ENCODE measurements around the gene SLC7A10. TPM values are rescaled to one million over a fixed set of nuclear protein-coding genes. Genes with fewer than 3 reads are reported as not detected.

Gene SLC7A10
- total RNA-seq, 1 donor from 2014 or later, result not detected

DNA sequence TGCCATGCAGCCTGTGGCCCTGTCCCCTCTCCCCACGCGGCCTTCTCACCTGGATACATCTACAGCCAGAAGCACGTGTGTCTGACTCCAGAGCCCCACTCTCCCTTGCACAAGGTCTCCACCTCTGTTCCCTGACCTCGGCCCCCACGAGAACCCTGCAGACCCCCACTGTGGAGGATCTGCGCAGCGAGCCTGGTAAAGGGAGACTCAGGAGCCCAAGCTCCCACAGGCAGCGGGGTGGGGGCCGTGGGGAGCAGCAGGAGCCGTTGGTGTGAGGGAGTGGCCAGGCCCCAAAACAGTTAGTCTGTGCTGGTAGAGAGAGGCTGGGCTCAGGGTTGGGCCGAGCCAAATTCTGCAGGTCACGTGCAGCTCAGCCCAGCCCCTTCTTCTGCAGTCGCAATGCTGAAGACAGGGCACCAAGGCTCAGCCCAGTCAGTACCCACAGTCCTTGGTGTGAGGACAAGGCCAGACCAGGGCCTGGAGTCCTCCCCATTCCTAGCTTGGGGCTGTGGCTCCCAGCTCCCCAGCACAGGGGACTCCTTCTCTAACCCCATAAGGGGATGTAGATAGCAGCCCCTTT lies 28.7 kb upstream of the SLC7A10 start:
- DNase-seq (ENCODE audit: extremely low spot score, unreplicated experiment), result no peak
- no peak overlapping the region for H3K27ac Mint-ChIP-seq (ENCODE audit: unreplicated experiment)
- no peak for TF ChIP-seq CTCF (IDR thresholded peaks at IDR 0.05)
- no peaks in the 10 kb centered on the region for H3K36me3 Mint-ChIP-seq (ENCODE audit: unreplicated experiment)
- H3K27me3 Mint-ChIP-seq (ENCODE audit: unreplicated experiment), result no peaks in the 10 kb centered on the region
- no peak overlapping the region for H3K4me3 Mint-ChIP-seq (ENCODE audit: unreplicated experiment)
- no peaks in the 10 kb centered on the region for H3K9me3 Mint-ChIP-seq (ENCODE audit: unreplicated experiment)
- H3K4me1 Mint-ChIP-seq (ENCODE audit: unreplicated experiment), result no peaks in the 10 kb centered on the region

GRCh38 chr19:33252971-33253370 lies 27.3 kb upstream of the SLC7A10 start:
- Mint-ChIP-seq H3K9me3 (ENCODE audit: unreplicated experiment) (no peaks in the 10 kb centered on the region), H3K27me3 (ENCODE audit: unreplicated experiment) (no peaks in the 10 kb centered on the region)

GRCh38 chr19:33252418-33252962 lies 26.8 kb upstream of the SLC7A10 start:
- Mint-ChIP-seq H3K4me3 (ENCODE audit: unreplicated experiment) (no peak overlapping the region), H3K4me1 (ENCODE audit: unreplicated experiment) (no peaks in the 10 kb centered on the region), H3K9me3 (ENCODE audit: unreplicated experiment) (no peaks in the 10 kb centered on the region), H3K27ac (ENCODE audit: unreplicated experiment) (no peak overlapping the region), H3K27me3 (ENCODE audit: unreplicated experiment) (no peaks in the 10 kb centered on the region), H3K36me3 (ENCODE audit: unreplicated experiment) (no peaks in the 10 kb centered on the region)
- DNase-seq (ENCODE audit: extremely low spot score, unreplicated experiment), result no peak
- no peak for TF ChIP-seq CTCF (IDR thresholded peaks at IDR 0.05)

More at GRCh38 chr19:33252971-33253370, 27.3 kb upstream of the SLC7A10 start:
- Mint-ChIP-seq H3K4me3 (ENCODE audit: unreplicated experiment) (no peak overlapping the region), H3K36me3 (ENCODE audit: unreplicated experiment) (no peaks in the 10 kb centered on the region), H3K4me1 (ENCODE audit: unreplicated experiment) (no peaks in the 10 kb centered on the region), H3K27ac (ENCODE audit: unreplicated experiment) (no peak overlapping the region)
- DNase-seq (ENCODE audit: extremely low spot score, unreplicated experiment), result no peak
- TF ChIP-seq CTCF (IDR thresholded peaks at IDR 0.05), result no peak

- Mint-ChIP-seq H3K9me3 (ENCODE audit: unreplicated experiment) (no peaks in the 10 kb centered on the region), H3K27ac (ENCODE audit: unreplicated experiment) (no peak overlapping the region), H3K4me3 (ENCODE audit: unreplicated experiment) (no peak overlapping the region), H3K27me3 (ENCODE audit: unreplicated experiment) (no peaks in the 10 kb centered on the region), H3K36me3 (ENCODE audit: unreplicated experiment) (no peaks in the 10 kb centered on the region), H3K4me1 (ENCODE audit: unreplicated experiment) (no peaks in the 10 kb centered on the region)
- TF ChIP-seq CTCF (IDR thresholded peaks at IDR 0.05), result no peak
- DNase-seq (ENCODE audit: extremely low spot score, unreplicated experiment), result no peak
Observed at GRCh38 chr19:33251526-33252090, 26.0 kb upstream of the SLC7A10 start.

GRCh38 chr19:33251076-33251475 lies 25.4 kb upstream of the SLC7A10 start:
- no peak overlapping the region for H3K4me3 Mint-ChIP-seq (ENCODE audit: unreplicated experiment)
- H3K27ac Mint-ChIP-seq (ENCODE audit: unreplicated experiment), result no peak overlapping the region
- no peaks in the 10 kb centered on the region for H3K4me1 Mint-ChIP-seq (ENCODE audit: unreplicated experiment)
- H3K27me3 Mint-ChIP-seq (ENCODE audit: unreplicated experiment), result no peaks in the 10 kb centered on the region
- no peak for TF ChIP-seq CTCF (IDR thresholded peaks at IDR 0.05)
- no peak for DNase-seq (ENCODE audit: extremely low spot score, unreplicated experiment)
- H3K36me3 Mint-ChIP-seq (ENCODE audit: unreplicated experiment), result no peaks in the 10 kb centered on the region
- H3K9me3 Mint-ChIP-seq (ENCODE audit: unreplicated experiment), result no peaks in the 10 kb centered on the region

All from osteocyte (in vitro differentiated cells).